ENCODE results near the gene PLEKHG7.

Gene PLEKHG7

DNA sequence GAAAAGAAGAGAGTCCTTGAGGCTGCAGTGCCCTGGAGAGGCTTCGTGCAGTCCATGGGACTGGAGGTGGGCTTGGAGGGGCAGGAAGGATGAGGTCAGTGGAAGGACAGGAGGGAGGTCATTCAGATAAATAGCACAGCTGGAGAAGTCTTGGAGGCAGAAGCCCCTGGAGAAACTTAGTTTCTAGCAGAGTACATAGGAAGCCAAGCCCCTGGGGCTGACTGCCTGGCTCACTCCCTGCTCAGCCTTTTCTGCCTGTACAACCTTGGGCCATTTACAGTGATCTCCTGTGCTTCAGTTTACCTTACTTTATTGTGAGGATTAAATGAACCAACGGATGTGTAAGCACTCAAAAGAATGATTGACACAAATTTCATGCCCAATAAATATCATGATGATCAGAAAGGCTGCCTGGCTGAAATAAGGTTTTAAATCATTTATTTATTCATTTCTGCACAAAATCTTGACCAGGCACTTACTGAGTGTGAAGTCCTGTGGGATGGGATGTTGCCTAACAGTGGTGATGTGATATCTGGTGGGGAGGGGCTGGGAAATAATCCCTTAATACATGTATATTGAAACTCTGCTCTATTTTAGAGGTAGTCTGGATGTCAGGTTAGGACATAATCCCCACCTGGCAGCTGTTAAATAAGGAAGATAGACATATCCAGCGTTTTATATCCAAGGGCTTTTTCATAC lies 54.3 kb downstream of the PLEKHG7 start:
- TF ChIP-seq FOXP2 (optimal IDR thresholded peaks at IDR 0.05; ENCODE audit: borderline replicate concordance, extremely low read depth, extremely low read length, insufficient read depth) (no peak), SIN3A (IDR thresholded peaks at IDR 0.05; ENCODE audit: borderline replicate concordance, insufficient read depth, low read length) (no peak), TAF1 (IDR thresholded peaks at IDR 0.05; ENCODE audit: borderline replicate concordance, insufficient read depth, low read length) (no peak), POLR2AphosphoS5 (IDR thresholded peaks at IDR 0.05; ENCODE audit: low read depth, low read length) (no peak)
- TF ChIP-seq, protein P1, sequence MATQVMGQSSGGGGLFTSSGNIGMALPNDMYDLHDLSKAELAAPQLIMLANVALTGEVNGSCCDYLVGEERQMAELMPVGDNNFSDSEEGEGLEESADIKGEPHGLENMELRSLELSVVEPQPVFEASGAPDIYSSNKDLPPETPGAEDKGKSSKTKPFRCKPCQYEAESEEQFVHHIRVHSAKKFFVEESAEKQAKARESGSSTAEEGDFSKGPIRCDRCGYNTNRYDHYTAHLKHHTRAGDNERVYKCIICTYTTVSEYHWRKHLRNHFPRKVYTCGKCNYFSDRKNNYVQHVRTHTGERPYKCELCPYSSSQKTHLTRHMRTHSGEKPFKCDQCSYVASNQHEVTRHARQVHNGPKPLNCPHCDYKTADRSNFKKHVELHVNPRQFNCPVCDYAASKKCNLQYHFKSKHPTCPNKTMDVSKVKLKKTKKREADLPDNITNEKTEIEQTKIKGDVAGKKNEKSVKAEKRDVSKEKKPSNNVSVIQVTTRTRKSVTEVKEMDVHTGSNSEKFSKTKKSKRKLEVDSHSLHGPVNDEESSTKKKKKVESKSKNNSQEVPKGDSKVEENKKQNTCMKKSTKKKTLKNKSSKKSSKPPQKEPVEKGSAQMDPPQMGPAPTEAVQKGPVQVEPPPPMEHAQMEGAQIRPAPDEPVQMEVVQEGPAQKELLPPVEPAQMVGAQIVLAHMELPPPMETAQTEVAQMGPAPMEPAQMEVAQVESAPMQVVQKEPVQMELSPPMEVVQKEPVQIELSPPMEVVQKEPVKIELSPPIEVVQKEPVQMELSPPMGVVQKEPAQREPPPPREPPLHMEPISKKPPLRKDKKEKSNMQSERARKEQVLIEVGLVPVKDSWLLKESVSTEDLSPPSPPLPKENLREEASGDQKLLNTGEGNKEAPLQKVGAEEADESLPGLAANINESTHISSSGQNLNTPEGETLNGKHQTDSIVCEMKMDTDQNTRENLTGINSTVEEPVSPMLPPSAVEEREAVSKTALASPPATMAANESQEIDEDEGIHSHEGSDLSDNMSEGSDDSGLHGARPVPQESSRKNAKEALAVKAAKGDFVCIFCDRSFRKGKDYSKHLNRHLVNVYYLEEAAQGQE (IDR thresholded peaks at IDR 0.05; ENCODE audit: insufficient read depth in 1 of 2, low read depth in 2 of 2, low read length in 2 of 2): no peak

DNA sequence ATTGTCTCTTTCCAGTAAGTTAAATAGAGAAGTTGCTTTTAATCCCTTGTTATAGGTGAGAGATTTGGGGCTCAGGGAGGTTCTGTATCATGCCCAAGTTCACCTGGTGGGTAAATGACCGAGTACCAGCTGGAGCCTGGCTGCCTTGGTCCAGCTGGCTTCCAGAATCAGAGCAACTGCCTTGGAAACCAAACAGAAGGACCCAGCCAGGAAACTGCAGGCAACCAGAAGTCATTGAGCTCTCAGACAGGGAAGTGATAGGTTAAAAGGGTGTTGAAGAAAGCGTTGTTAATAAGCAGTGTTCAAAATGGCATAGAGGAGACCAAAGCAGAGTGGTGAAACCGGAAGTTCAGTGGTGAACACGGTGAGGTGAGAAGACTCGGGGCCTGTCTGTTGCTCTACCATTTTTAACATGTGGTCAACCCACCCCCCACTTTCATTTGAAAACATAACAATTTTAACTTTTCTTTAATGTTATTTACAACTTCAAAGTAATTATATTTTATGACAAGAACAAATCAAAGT lies 54.9 kb downstream of the PLEKHG7 start:
- TF ChIP-seq FOXP2 (optimal IDR thresholded peaks at IDR 0.05; ENCODE audit: borderline replicate concordance, extremely low read depth, extremely low read length, insufficient read depth): no peak
- no peak for TF ChIP-seq SIN3A (IDR thresholded peaks at IDR 0.05; ENCODE audit: borderline replicate concordance, insufficient read depth, low read length)
- TF ChIP-seq, protein P1 (IDR thresholded peaks at IDR 0.05; ENCODE audit: insufficient read depth in 1 of 2, low read depth in 2 of 2, low read length in 2 of 2): no peak
- no peak for TF ChIP-seq POLR2AphosphoS5 (IDR thresholded peaks at IDR 0.05; ENCODE audit: low read depth, low read length)
- no peak for TF ChIP-seq TAF1 (IDR thresholded peaks at IDR 0.05; ENCODE audit: borderline replicate concordance, insufficient read depth, low read length)

DNA sequence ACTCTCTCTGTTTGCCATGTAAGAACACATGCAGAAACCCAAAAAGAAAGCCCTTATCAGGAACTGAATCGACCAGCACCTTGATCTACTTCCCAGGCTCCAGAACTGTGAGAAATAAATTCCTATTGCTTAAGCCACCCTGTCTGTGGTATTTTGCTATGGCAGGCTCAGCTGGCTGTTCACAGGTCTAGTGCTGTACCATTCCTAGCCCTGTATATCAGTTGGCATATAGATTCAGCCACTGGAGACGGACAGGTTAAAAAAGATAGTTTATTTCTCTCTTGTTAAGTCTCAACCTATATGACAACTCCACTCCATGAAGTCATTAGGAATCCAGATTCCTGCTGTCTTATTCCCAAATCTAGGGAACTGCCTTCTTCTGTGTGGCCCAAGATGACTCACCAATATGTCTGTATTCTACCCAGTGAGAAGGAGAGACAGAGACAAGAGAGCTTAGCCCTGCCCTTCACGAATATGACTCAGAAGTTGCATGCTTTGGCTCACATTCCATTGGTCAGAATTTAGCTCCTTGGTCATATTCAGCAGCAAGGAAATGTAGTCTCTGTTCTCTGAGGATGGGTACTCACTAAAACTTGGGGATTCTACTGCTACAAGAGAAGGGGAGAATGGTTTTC lies 57.0 kb downstream of the PLEKHG7 start:
- TF ChIP-seq FOXP2 (optimal IDR thresholded peaks at IDR 0.05; ENCODE audit: borderline replicate concordance, extremely low read depth, extremely low read length, insufficient read depth): no peak
- TF ChIP-seq TAF1 (IDR thresholded peaks at IDR 0.05; ENCODE audit: borderline replicate concordance, insufficient read depth, low read length): no peak
- TF ChIP-seq SIN3A (IDR thresholded peaks at IDR 0.05; ENCODE audit: borderline replicate concordance, insufficient read depth, low read length): no peak
- TF ChIP-seq POLR2AphosphoS5 (IDR thresholded peaks at IDR 0.05; ENCODE audit: low read depth, low read length): no peak
- TF ChIP-seq, protein P1 (IDR thresholded peaks at IDR 0.05; ENCODE audit: insufficient read depth in 1 of 2, low read depth in 2 of 2, low read length in 2 of 2): no peak

DNA sequence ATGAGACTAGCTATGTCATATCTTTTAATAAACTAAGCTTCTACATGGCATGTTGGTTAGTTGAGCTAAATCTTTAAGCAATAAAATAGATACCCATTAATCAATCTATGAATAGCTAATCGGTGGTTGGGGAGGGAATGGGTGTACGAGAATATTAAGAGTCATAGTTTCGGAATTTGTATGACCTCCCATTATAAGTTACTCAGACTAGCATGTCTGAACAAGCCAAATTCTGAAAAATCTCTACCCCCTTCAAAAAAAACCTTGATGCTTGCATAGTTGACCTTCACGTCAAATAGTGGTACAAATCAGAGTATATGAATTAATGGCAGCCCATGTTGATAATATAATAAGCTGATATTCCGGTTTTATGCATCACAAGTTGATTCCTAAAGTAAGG lies 60.0 kb downstream of the PLEKHG7 start:
- TF ChIP-seq SIN3A (IDR thresholded peaks at IDR 0.05; ENCODE audit: borderline replicate concordance, insufficient read depth, low read length) (no peak), TAF1 (IDR thresholded peaks at IDR 0.05; ENCODE audit: borderline replicate concordance, insufficient read depth, low read length) (no peak), POLR2AphosphoS5 (IDR thresholded peaks at IDR 0.05; ENCODE audit: low read depth, low read length) (no peak), FOXP2 (optimal IDR thresholded peaks at IDR 0.05; ENCODE audit: borderline replicate concordance, extremely low read depth, extremely low read length, insufficient read depth) (no peak)
- TF ChIP-seq, protein P1 (IDR thresholded peaks at IDR 0.05; ENCODE audit: insufficient read depth in 1 of 2, low read depth in 2 of 2, low read length in 2 of 2): no peak
